Esophagus mucosa (tissue), 1 donor: ENCODE measurements around the gene CDH23. TPM values are rescaled to one million over a fixed set of nuclear protein-coding genes. Genes with fewer than 3 reads are reported as not detected.

Experiments used
- ATAC-seq: fragments of 200-7000 bp; cut with Tn5 transposase; one replicate; pipeline ENCODE4 v1.9.1; 2020
- total RNA-seq: library from RNA; stranded (reverse); gene quantifications from one replicate; pipeline ENCODE4 v1.2.4, GENCODE V29; 2023
- donor health status: DM: yes; HTN: yes; CAD: no.

Gene CDH23
- total RNA-seq, 1 donor from 2014 or later, result 1.3 TPM

GRCh38 chr10:71568896-71569492 lies 172.3 kb downstream of the CDH23 start:
- no peak for ATAC-seq

GRCh38 chr10:71569775-71570588 lies 173.3 kb downstream of the CDH23 start:
- ATAC-seq, result peak; percentile 41

GRCh38 chr10:71571460-71572175 lies 174.9 kb downstream of the CDH23 start:
- peak; percentile 12 for ATAC-seq

- no peak for ATAC-seq
Measured at GRCh38 chr10:71572962-71573361, 176.2 kb downstream of the CDH23 start.

- no peak for ATAC-seq
Measured at GRCh38 chr10:71573562-71574518, 177.1 kb downstream of the CDH23 start.

- no peak for ATAC-seq
Measured at GRCh38 chr10:71575451-71575850, 178.7 kb downstream of the CDH23 start.

GRCh38 chr10:71575934-71576801 lies 179.4 kb downstream of the CDH23 start:
- ATAC-seq, result no peak

GRCh38 chr10:71576842-71577241 lies 180.1 kb downstream of the CDH23 start:
- no peak for ATAC-seq

GRCh38 chr10:71577345-71577744 lies 180.6 kb downstream of the CDH23 start:
- no peak for ATAC-seq

- no peak for ATAC-seq
Measured at GRCh38 chr10:71578069-71578468, 181.3 kb downstream of the CDH23 start.

- no peak for ATAC-seq
Measured at GRCh38 chr10:71579668-71580067, 182.9 kb downstream of the CDH23 start.

- no peak for ATAC-seq
Measured at GRCh38 chr10:71580415-71580814, 183.7 kb downstream of the CDH23 start.

GRCh38 chr10:71580926-71581325 lies 184.2 kb downstream of the CDH23 start:
- no peak for ATAC-seq

GRCh38 chr10:71581376-71581775 lies 184.7 kb downstream of the CDH23 start:
- no peak for ATAC-seq

- ATAC-seq, result no peak
Measured at GRCh38 chr10:71582019-71582418, 185.3 kb downstream of the CDH23 start.

GRCh38 chr10:71582506-71583475 lies 186.1 kb downstream of the CDH23 start:
- ATAC-seq, result no peak

- no peak for ATAC-seq
Measured at GRCh38 chr10:71584461-71584860, 187.7 kb downstream of the CDH23 start.

GRCh38 chr10:71584902-71585563 lies 188.3 kb downstream of the CDH23 start:
- no peak for ATAC-seq

- ATAC-seq, result no peak
Measured at GRCh38 chr10:71585564-71586290, 189.0 kb downstream of the CDH23 start.
